GM23248 (cell line): ENCODE data around the gene REPIN1.

Experiments used
- EZH2 ChIP-seq: fragments of 200-600 bp; sonication (generic); IDR thresholded peaks from 2 replicates; pipeline ENCODE4 v1.6.1; 2018; ENCODE audit warnings: antibody characterized with exemption, mild to moderate bottlenecking; ENCODE audit not compliant: insufficient read depth, poor library complexity, severe bottlenecking
- EZH2phosphoT487 ChIP-seq: fragments of 200-600 bp; sonication (generic); IDR thresholded peaks from 2 replicates; pipeline ENCODE4 v1.6.1; 2018; ENCODE audit warnings: antibody characterized with exemption, moderate library complexity, mild to moderate bottlenecking, low read depth; ENCODE audit not compliant: insufficient read depth

DNA sequence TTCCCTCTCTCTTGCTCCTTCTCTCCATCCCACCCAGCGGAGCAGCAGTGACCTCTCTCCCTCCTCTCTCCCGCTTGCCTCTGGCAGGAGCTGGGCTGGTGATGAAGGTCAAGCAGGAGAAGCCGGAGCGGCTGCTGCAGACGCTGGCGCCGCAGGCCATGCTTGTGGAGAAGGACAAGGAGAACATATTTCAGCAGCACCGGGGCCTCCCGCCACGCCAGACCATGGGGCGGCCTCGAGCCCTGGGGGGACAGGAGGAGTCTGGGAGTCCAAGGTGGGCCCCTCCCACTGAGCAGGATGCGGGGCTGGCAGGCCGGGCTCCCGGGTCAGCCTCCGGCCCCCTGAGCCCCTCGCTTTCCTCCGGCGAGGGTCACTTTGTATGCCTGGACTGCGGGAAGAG, 27.8 kb downstream of the REPIN1 start:
- TF ChIP-seq EZH2 = no peak
- no peak for TF ChIP-seq EZH2phosphoT487
